GM18870 (cell line): Measurements from ENCODE around the gene TNNT2.

Source experiments
- ATAC-seq: cut with Tn5 transposase; IDR thresholded peaks from one replicate; pipeline ENCODE4 v1.9.1; 2021; ENCODE audit warnings: moderate library complexity; ENCODE audit not compliant: unreplicated experiment

The TNNT2 gene

GRCh38 chr1:201320168-201320788 is 57.2 kb downstream of the TNNT2 start:
- no peak for ATAC-seq

- ATAC-seq: no peak
These were observed 57.8 kb downstream of the TNNT2 start for GRCh38 chr1:201319631-201320030.

- ATAC-seq: no peak
These were observed 58.8 kb downstream of the TNNT2 start for GRCh38 chr1:201318504-201319340.

- no peak for ATAC-seq
These were observed 59.9 kb downstream of the TNNT2 start for GRCh38 chr1:201317551-201317950.

GRCh38 chr1:201316556-201316955 is 60.9 kb downstream of the TNNT2 start:
- ATAC-seq: no peak

GRCh38 chr1:201313086-201313485 is 64.4 kb downstream of the TNNT2 start:
- no peak for ATAC-seq

- no peak for ATAC-seq
These were observed 65.2 kb downstream of the TNNT2 start for GRCh38 chr1:201312298-201312697.

GRCh38 chr1:201311356-201312011 is 66.0 kb downstream of the TNNT2 start:
- ATAC-seq: no peak

- ATAC-seq: no peak
These were observed 66.5 kb downstream of the TNNT2 start for GRCh38 chr1:201310986-201311355.

GRCh38 chr1:201310251-201310985 is 67.1 kb downstream of the TNNT2 start:
- no peak for ATAC-seq

- ATAC-seq: no peak
These were observed 68.1 kb downstream of the TNNT2 start for GRCh38 chr1:201309416-201309815.
